PFSK-1 (cell line): ENCODE measurements around the gene EPSTI1.

Experiments used
- POLR2AphosphoS5 ChIP-seq: IDR thresholded peaks from 2 replicates; pipeline ENCODE4 v1.6.1; 2012; ENCODE audit warnings: low read depth, mild to moderate bottlenecking, control low read depth, low read length, moderate library complexity
- TAF1 ChIP-seq: IDR thresholded peaks from 2 replicates; pipeline ENCODE4 v1.6.1; 2012; ENCODE audit warnings: low read length, control low read depth, borderline replicate concordance; ENCODE audit not compliant: insufficient read depth
- TF ChIP-seq, protein P1 (sequence below), 2 experiments: IDR thresholded peaks; 2 replicates each; pipeline versions ENCODE4 v1.6.1 to v1.8.0; 2011 to 2012; ENCODE audit warnings: low read depth in 2 of 2, low read length in 2 of 2, control low read depth in 1 of 2, inconsistent platforms in 1 of 2, mild to moderate bottlenecking in 1 of 2, moderate library complexity in 1 of 2; ENCODE audit not compliant: insufficient read depth in 1 of 2

DNA sequence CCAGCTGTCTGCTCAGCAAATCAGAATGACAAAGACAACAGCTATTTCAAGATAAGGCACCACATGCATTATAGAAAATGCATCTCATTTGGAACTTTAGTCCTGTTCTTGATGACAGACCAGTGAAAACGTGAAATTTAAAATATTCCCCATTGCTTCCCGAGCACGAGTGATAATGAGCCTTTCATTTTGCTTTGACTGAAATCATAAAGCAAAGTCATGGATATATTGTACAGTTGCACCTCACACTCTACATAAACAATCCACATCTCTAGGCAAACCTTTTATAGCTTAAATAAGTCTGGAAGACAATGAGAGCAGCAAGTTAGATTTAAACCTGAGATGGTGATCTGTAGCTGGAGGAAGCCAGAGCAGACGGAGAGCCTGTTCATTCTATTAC is 131.6 kb downstream of the EPSTI1 start:
- TF ChIP-seq TAF1 (no peak), POLR2AphosphoS5 (no peak)
- TF ChIP-seq, protein P1, sequence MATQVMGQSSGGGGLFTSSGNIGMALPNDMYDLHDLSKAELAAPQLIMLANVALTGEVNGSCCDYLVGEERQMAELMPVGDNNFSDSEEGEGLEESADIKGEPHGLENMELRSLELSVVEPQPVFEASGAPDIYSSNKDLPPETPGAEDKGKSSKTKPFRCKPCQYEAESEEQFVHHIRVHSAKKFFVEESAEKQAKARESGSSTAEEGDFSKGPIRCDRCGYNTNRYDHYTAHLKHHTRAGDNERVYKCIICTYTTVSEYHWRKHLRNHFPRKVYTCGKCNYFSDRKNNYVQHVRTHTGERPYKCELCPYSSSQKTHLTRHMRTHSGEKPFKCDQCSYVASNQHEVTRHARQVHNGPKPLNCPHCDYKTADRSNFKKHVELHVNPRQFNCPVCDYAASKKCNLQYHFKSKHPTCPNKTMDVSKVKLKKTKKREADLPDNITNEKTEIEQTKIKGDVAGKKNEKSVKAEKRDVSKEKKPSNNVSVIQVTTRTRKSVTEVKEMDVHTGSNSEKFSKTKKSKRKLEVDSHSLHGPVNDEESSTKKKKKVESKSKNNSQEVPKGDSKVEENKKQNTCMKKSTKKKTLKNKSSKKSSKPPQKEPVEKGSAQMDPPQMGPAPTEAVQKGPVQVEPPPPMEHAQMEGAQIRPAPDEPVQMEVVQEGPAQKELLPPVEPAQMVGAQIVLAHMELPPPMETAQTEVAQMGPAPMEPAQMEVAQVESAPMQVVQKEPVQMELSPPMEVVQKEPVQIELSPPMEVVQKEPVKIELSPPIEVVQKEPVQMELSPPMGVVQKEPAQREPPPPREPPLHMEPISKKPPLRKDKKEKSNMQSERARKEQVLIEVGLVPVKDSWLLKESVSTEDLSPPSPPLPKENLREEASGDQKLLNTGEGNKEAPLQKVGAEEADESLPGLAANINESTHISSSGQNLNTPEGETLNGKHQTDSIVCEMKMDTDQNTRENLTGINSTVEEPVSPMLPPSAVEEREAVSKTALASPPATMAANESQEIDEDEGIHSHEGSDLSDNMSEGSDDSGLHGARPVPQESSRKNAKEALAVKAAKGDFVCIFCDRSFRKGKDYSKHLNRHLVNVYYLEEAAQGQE (IDR thresholded peaks at IDR 0.05; ENCODE audit: insufficient read depth in 1 of 2, low read depth in 2 of 2, low read length in 2 of 2), result no peak
